NCI-H510A (cell line): ENCODE measurements around the gene PDE6G.
"Not testable (repeated sequence)": the region's sequence is repeated elsewhere in the genome, so short reads cannot be mapped to it uniquely, and the experiment has no call there.

Experiments used
- DNase-seq: peaks from one replicate; lab custom pipeline; 2025; lab: John Stamatoyannopoulos, UW

Gene PDE6G

DNA sequence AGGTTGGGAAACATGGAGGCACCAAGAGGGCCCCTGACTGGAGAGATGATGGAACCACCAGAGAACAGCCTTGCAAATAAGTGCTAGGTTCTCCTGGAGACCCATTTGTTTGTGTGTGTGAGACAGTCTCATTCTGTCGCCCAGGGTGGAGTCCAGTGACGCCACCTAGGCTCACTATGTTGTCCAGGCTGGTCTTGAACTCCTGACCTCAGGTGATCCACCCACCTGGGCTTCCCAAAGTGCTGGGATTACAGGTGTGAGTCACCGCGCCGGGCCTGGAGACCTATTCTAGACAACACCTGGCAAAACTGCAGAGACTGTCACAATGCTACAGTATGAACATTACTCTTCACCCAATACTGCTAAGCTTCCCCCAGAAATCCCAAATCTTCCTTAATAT lies 20.9 kb downstream of the PDE6G start:
- no peak for DNase-seq

GRCh38 chr17:81631482-81631881 lies 24.9 kb downstream of the PDE6G start:
- DNase-seq: no peak

- DNase-seq: no peak
Observed at GRCh38 chr17:81630274-81630673, 26.1 kb downstream of the PDE6G start.

- no peak for DNase-seq
Observed at GRCh38 chr17:81621494-81622130, 34.7 kb downstream of the PDE6G start.

DNA sequence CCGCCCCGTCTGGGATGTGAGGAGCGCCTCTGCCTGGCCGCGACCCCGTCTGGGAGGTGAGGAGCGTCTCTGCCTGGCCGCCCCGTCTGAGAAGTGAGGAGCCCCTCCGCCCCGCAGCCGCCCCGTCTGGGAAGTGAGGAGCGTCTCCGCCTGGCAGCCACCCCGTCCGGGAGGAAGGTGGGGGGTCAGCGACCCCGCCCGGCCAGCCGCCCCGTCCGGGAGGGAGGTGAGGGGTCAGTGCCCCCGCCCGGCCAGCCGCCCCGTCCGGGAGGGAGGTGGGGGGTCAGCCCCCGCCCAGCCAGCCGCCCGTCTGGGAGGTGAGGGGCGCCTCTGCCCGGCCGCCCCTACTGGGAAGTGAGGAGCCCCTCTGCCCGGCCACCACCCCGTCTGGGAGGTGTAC lies 38.0 kb downstream of the PDE6G start:
- not testable (repeated sequence) for DNase-seq

DNA sequence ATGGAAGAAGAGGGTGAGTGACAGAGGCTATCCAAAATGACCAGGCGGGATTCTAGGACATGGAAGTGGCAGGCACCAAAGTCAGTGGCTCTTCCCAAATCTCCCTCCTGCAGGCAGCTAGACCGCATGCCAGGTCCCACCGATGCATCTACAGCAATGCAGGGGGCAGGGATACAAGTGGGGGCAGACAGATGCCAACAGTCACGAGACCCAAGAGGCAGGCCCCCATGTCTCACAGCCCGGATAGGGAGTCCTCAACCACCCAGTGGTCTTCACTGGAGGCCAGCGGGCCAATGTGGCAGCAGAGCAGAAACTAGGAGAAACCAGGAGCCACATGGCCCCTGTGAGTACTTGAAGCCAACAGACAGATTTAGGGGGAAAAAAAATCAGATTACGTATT lies 39.5 kb downstream of the PDE6G start:
- no peak for DNase-seq

DNA sequence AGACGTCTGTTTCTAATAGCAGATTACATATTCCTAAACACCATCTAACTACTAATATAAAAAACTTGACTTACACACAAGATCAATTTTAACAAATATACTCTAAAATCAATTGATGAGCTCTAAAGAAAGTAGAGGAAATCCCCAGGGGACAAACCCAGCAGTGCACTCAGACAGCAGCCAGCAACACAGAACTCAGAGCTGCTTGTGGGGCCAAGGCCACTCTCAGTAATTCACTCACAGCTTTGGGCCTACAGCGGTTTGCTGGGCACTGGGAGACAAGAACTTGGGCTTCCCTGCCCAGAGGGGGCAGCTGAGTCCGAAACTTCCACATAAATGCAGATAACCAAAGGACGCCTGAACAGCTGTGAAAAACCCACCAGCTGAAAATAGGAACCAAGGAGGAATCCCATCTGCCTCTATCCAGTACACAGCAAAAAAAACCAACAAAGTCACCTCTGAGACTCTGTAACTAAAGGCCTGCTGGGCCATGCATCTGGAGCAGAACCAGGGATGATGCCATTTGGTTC lies 40.9 kb downstream of the PDE6G start:
- DNase-seq: no peak

GRCh38 chr17:81612172-81612970 lies 44.0 kb downstream of the PDE6G start:
- DNase-seq: no peak

- no peak for DNase-seq
Observed at GRCh38 chr17:81609541-81610311, 46.6 kb downstream of the PDE6G start.

DNA sequence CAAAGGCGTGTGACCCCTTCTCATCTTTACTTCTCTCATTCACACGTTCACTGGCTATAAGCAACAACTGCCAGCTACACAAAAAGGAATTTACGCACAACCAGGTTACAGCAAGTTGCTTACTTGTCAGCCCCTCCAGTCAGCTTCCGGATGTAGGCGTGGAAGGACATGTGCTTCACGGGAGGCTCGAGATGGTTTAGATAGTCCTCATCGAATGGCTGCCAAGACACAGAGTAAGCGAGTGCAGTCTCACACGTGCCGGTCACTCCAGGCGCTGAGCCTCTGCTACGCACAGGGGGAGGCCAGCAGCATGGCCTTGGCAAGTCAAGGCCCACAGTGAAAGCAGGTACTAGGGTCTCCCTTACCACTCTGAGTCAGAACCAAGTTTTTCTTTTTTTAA lies 47.7 kb downstream of the PDE6G start:
- DNase-seq: no peak

DNA sequence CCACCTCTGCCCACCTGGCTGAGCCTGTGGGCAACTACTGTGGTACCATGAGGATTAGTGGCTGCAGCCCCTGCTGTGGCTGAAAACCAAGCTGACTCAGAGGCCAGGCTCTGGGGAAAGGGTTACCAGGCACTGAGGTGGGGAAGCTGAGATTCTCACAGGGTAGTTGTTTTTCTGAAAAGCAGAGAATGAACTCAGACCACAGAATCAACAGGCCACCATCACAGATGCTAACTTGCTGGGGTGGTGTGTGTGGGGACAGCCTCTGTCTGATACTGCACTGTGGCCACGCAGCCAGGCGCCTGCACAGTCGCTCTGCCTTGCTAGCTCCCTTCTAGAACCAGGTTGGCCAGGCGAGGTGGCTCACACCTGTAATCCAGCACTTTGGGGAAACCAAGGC lies 48.3 kb downstream of the PDE6G start:
- no peak for DNase-seq

GRCh38 chr17:81607431-81607830 lies 48.9 kb downstream of the PDE6G start:
- DNase-seq: no peak

DNA sequence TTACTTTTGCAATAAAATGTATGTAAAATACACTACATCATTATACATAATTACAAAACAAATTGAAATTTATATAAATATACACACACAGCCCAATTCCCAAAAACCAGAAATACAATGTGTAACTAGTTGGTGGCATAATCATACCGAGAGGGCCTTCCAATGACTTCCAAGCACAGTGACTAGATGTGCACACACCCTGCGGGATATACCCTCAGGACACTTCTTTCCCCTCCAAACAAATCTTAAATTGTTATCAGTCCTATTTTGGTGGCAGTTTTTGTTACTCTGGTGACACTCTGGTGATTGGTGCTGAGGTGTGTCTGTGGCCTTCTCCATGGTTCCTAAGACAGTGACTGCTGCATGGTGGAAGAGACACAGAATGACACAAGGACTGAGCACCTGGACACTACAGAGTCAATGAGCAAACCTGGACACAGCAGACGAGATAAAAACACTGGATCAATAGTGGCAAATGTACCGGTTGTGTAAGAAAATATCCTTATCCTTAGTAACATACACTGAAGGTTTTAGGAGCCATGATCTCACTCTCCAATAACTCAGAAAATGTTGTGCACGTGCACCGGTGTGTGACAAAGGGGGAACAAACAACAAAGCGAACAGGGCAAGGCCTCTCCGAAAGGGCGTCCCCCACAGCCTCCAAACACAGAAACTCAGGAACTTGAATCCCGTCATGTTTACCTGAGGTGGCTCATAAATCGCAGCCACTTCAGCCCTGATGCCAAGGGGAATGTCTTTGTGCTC lies 52.3 kb downstream of the PDE6G start:
- DNase-seq: no peak

- peak; percentile 11 for DNase-seq
Observed at GRCh38 chr17:81601525-81602120, 54.7 kb downstream of the PDE6G start.
